ENCODE results near the gene DBNDD1. TPM values are rescaled to one million over a fixed set of nuclear protein-coding genes. Genes with fewer than 3 reads are reported as not detected.
"Not testable (repeated sequence)": the region's sequence is repeated elsewhere in the genome, so short reads cannot be mapped to it uniquely, and the experiment has no call there.

Gene DBNDD1
- total RNA-seq, 1 donor from 2014 or later: 2.7 TPM

DNA sequence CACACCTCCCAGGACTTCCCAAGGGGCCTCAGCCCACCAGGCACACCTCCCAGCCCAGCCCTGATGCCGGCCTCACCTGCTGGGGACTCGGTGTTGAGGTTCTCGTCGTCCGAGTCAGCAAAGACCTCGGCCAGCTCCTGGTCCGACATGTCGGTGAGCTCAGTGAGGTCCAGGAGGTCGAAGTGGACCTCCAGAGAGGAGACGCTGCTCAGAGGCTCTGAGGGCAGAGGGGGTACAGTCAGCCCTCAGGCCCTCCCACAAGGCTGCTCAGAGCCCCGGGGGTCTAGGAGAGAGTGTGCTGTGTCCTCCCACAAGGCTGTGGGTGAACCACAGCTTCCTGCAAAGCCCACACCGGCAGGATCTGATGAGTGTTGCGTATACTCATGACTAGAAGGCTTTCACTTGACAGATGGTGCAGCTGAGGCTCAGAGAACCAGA is 10.5 kb downstream of the DBNDD1 start:
- no peak overlapping the region for H3K4me3 ChIP-seq
- H3K27ac ChIP-seq: no peak overlapping the region
- no peaks in the 10 kb centered on the region for H3K4me1 ChIP-seq
- TF ChIP-seq, protein P1, sequence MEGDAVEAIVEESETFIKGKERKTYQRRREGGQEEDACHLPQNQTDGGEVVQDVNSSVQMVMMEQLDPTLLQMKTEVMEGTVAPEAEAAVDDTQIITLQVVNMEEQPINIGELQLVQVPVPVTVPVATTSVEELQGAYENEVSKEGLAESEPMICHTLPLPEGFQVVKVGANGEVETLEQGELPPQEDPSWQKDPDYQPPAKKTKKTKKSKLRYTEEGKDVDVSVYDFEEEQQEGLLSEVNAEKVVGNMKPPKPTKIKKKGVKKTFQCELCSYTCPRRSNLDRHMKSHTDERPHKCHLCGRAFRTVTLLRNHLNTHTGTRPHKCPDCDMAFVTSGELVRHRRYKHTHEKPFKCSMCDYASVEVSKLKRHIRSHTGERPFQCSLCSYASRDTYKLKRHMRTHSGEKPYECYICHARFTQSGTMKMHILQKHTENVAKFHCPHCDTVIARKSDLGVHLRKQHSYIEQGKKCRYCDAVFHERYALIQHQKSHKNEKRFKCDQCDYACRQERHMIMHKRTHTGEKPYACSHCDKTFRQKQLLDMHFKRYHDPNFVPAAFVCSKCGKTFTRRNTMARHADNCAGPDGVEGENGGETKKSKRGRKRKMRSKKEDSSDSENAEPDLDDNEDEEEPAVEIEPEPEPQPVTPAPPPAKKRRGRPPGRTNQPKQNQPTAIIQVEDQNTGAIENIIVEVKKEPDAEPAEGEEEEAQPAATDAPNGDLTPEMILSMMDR (IDR thresholded peaks at IDR 0.05): no peak
- intact Hi-C loops (cut with DNase I): no loop called here
- no peaks in the 10 kb centered on the region for H3K27me3 ChIP-seq
- H3K36me3 ChIP-seq: no peaks in the 10 kb centered on the region
- no peak for DNase-seq (ENCODE audit: low spot score in 2 of 2)
- H3K9me3 ChIP-seq: no peaks in the 10 kb centered on the region

- intact Hi-C loops (cut with DNase I); H3K27me3 ChIP-seq: not testable (repeated sequence)
Measured at GRCh38 chr16:90007635-90008234, 11.5 kb downstream of the DBNDD1 start.

DNA sequence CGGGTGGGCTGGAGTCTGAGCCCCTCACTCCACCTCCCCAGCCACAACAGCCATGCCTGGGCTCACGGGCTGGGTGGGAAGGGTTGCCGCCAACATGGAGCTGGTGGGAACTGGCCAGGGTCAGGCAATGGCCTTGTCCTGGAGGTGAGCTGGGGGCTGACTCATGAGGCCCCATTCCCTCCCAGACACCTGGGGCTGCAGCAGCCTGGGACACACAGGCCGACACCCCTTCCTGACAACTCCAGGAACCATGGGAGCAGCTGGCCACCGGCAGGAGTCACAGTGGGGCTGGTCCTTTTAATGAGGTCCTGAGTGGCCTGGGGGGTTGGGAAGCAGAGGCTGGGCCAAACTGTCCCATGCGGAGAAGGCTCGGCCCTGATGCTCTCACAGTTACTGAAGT is 12.2 kb downstream of the DBNDD1 start:
- H3K4me1 ChIP-seq: no peaks in the 10 kb centered on the region
- DNase-seq (ENCODE audit: low spot score in 2 of 2): no peak
- H3K9me3 ChIP-seq: no peaks in the 10 kb centered on the region
- H3K27me3 ChIP-seq: no peaks in the 10 kb centered on the region
- H3K27ac ChIP-seq: no peak overlapping the region
- H3K36me3 ChIP-seq: no peaks in the 10 kb centered on the region
- intact Hi-C loops (cut with DNase I): no loop called here
- H3K4me3 ChIP-seq: no peak overlapping the region
- TF ChIP-seq, protein P1 (IDR thresholded peaks at IDR 0.05): no peak

More at GRCh38 chr16:90007635-90008234, 11.5 kb downstream of the DBNDD1 start:
- H3K4me1 ChIP-seq; H3K36me3 ChIP-seq; DNase-seq (ENCODE audit: low spot score in 2 of 2); H3K4me3 ChIP-seq; H3K27ac ChIP-seq; H3K9me3 ChIP-seq: not testable (repeated sequence)

- no peak overlapping the region for H3K4me3 ChIP-seq
- no peaks in the 10 kb centered on the region for H3K36me3 ChIP-seq
- no peaks in the 10 kb centered on the region for H3K27me3 ChIP-seq
- H3K27ac ChIP-seq: no peak overlapping the region
- H3K4me1 ChIP-seq: no peaks in the 10 kb centered on the region
- DNase-seq (ENCODE audit: low spot score in 2 of 2): no peak
- H3K9me3 ChIP-seq: no peaks in the 10 kb centered on the region
- TF ChIP-seq, protein P1 (IDR thresholded peaks at IDR 0.05): no peak
- intact Hi-C loops (cut with DNase I): no loop called here
Measured at GRCh38 chr16:90005956-90006663, 13.1 kb downstream of the DBNDD1 start.

DNA sequence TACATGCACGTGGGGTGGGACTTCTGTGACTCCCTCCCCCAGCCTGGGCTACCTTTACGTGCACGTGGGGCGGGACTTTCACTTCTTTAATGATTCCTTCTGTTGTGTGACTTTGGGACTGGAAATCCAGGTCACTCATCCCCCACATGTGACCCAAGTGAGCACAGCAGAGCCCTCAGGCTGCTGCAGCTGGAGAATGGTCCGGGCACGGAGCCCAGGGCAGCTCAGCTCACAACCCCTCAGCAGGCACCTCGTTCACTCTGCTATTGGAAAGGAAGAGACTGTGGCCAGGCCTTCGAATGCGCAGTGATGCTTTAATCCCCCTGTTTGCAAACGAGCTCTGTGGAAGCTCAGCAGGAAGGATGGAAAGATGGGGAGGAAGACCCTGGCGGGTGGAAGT is 14.7 kb downstream of the DBNDD1 start:
- no peak overlapping the region for H3K4me3 ChIP-seq
- no peaks in the 10 kb centered on the region for H3K27me3 ChIP-seq
- H3K27ac ChIP-seq: no peak overlapping the region
- intact Hi-C loops (cut with DNase I): no loop called here
- H3K36me3 ChIP-seq: peaks cover 0 to 6% of the 10 kb centered on the region in 2 donors
- no peaks in the 10 kb centered on the region for H3K9me3 ChIP-seq
- DNase-seq (ENCODE audit: low spot score in 2 of 2): no peak
- H3K4me1 ChIP-seq: no peaks in the 10 kb centered on the region
- TF ChIP-seq, protein P1 (IDR thresholded peaks at IDR 0.05): no peak

- Histone ChIP-seq H3K4me3 (no peak overlapping the region), H3K36me3 (peaks cover 0 to 22% of the 10 kb centered on the region in 2 donors), H3K27me3 (no peaks in the 10 kb centered on the region), H3K4me1 (no peaks in the 10 kb centered on the region), H3K27ac (no peak overlapping the region), H3K9me3 (no peaks in the 10 kb centered on the region)
- no peak for DNase-seq (ENCODE audit: low spot score in 2 of 2)
- TF ChIP-seq, protein P1 (IDR thresholded peaks at IDR 0.05): no peak
- intact Hi-C loops (cut with DNase I): no loop called here
Measured at GRCh38 chr16:90002759-90003158, 16.5 kb downstream of the DBNDD1 start.

All from ascending aorta (tissue), 2 donors.